Measurements from ENCODE around the gene CASK.
A peak's percentile ranks its signal among the peaks of the same experiment; 100 is the strongest.

Gene CASK

DNA sequence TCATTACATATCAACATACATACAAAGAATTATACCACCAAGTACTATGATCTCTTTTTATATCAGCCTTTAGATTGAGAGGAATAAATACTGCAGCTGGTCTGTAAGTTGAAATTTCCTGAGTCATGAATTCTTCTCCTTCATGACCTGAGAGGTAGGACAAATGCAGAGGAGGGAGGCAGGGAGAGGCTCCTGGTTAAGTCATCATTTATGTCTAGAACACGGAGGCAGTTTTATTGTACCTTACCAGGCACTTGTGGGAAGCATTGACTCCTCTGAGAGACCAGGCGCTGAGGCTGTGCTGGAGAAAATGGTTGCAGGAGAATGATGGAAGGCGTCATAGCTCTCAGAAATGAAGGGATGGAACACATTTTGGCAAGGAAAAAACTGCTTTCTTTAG lies 12.5 kb upstream of the CASK start:
- Histone ChIP-seq H3K4me3 (ENCODE audit: low read depth, low read length) (no peak overlapping the region), H3K4me1 (ENCODE audit: control insufficient read depth, insufficient read depth, low read length, unreplicated experiment) (no peaks in the 10 kb centered on the region), H2AFZ (ENCODE audit: low read length, unreplicated experiment) (no peak overlapping the region), H3K27ac (ENCODE audit: low read depth, low read length) (no peak overlapping the region), H3K36me3 (ENCODE audit: insufficient read depth, low read length) (no peaks in the 10 kb centered on the region), H3K79me2 (ENCODE audit: control insufficient read depth, insufficient read depth, low read length, unreplicated experiment) (no peaks in the 10 kb centered on the region), H3K27me3 (ENCODE audit: insufficient read depth, low read length) (peaks cover 1% of the 10 kb centered on the region; the same call in 1 of the 2 replicates)

GRCh38 chrX:41933546-41933945 lies 10.2 kb upstream of the CASK start:
- H2AFZ ChIP-seq (ENCODE audit: low read length, unreplicated experiment) = no peak overlapping the region
- H3K79me2 ChIP-seq (ENCODE audit: control insufficient read depth, insufficient read depth, low read length, unreplicated experiment) = no peaks in the 10 kb centered on the region
- H3K4me3 ChIP-seq (ENCODE audit: low read depth, low read length) = no peak overlapping the region
- H3K27me3 ChIP-seq (ENCODE audit: insufficient read depth, low read length) = peaks cover 10% of the 10 kb centered on the region; the same call in 1 of the 2 replicates
- no peaks in the 10 kb centered on the region for H3K36me3 ChIP-seq (ENCODE audit: insufficient read depth, low read length)
- H3K27ac ChIP-seq (ENCODE audit: low read depth, low read length) = no peak overlapping the region
- H3K4me1 ChIP-seq (ENCODE audit: control insufficient read depth, insufficient read depth, low read length, unreplicated experiment) = no peaks in the 10 kb centered on the region

DNA sequence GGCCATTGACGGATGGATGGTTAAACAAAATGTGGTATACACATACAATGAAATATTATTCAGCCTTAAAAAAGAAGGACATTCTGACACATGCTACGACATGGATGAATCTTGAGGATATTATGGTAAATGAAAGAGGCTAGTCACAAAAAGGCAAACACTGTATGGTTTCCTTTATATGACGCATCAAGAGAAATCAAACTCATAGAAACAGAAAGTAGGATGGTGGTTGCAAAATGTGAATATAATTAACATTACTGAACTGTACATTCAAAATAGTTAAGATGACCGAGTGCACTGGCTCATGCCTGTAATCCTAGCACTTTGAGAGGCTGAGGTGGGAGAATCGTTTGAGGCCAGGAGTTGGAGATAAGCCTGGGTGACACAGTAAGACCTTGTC lies 9.5 kb upstream of the CASK start:
- peaks cover 13% of the 10 kb centered on the region; the same call in 1 of the 2 replicates for H3K27me3 ChIP-seq (ENCODE audit: insufficient read depth, low read length)
- no peak overlapping the region for H3K4me3 ChIP-seq (ENCODE audit: low read depth, low read length)
- H2AFZ ChIP-seq (ENCODE audit: low read length, unreplicated experiment) = no peak overlapping the region
- no peaks in the 10 kb centered on the region for H3K36me3 ChIP-seq (ENCODE audit: insufficient read depth, low read length)
- no peak overlapping the region for H3K27ac ChIP-seq (ENCODE audit: low read depth, low read length)
- H3K4me1 ChIP-seq (ENCODE audit: control insufficient read depth, insufficient read depth, low read length, unreplicated experiment) = no peaks in the 10 kb centered on the region
- no peaks in the 10 kb centered on the region for H3K79me2 ChIP-seq (ENCODE audit: control insufficient read depth, insufficient read depth, low read length, unreplicated experiment)

DNA sequence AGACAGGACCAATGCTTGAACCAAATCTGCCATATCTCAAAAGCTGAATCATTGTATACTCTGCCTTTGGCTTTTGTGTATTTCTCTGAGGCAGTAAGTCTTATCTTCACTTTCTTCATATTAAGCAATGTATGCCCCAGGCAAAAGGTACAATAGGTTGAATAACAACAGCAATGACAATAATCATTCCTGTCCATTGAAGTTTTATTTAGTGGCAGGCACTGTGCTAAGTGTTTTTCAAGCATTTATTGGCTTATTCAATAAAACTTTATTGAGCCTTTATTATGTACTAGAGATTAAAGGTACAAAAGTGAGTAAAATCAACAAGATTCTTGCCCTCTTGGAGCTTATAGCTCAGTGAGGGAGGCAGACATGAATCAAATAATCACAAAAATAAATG lies 8.2 kb upstream of the CASK start:
- Histone ChIP-seq H3K27me3 (ENCODE audit: insufficient read depth, low read length) (peaks cover 13% of the 10 kb centered on the region; the same call in 1 of the 2 replicates), H3K4me3 (ENCODE audit: low read depth, low read length) (no peak overlapping the region), H2AFZ (ENCODE audit: low read length, unreplicated experiment) (no peak overlapping the region), H3K79me2 (ENCODE audit: control insufficient read depth, insufficient read depth, low read length, unreplicated experiment) (no peaks in the 10 kb centered on the region), H3K27ac (ENCODE audit: low read depth, low read length) (no peak overlapping the region), H3K4me1 (ENCODE audit: control insufficient read depth, insufficient read depth, low read length, unreplicated experiment) (no peaks in the 10 kb centered on the region), H3K36me3 (ENCODE audit: insufficient read depth, low read length) (no peaks in the 10 kb centered on the region)

DNA sequence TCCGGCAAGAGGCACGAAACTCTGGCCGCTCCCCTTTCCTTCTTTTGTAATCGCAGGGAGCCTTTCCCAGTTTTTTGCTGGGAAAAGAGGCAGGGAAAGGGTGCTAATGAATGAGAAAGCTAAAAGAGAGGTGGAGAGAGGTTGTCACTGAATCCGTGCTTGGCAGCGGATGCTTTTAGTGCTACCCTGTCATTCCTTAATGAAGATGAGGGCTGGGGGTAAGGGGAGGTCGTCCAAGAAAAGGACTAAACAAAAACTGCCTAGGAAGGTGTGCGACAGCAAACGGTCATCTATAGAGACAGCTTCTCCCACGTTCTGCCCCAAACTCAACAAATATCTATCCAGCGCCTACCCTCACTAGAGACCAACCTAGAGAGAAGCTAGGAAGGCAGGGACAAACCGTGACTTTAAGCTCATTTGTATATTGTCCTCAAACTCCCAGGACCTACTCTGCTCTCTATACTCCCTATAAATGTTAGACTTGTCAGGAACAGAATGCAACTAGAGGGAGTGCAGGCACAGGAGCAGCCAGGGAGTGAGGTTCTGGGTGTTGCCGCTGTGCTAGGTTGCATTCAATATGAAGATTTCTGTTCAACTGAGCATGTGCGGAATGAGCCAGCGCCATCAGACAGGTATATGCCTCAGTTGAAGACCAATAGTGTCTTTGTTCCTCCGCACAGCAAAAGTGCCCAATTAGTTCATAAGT lies 777 bp upstream of the CASK start:
- H3K79me2 ChIP-seq (ENCODE audit: control insufficient read depth, insufficient read depth, low read length, unreplicated experiment) = peaks cover 32% of the 10 kb centered on the region
- 0 out of 2 replicates have a peak, but pooled peaks cover 5% of the 10 kb centered on the region for H3K27me3 ChIP-seq (ENCODE audit: insufficient read depth, low read length)
- peak overlapping the region; percentile 69 for H2AFZ ChIP-seq (ENCODE audit: low read length, unreplicated experiment)
- peak overlapping the region; percentile 93 for H3K4me3 ChIP-seq (ENCODE audit: low read depth, low read length)
- H3K4me1 ChIP-seq (ENCODE audit: control insufficient read depth, insufficient read depth, low read length, unreplicated experiment) = no peaks in the 10 kb centered on the region
- no peaks in the 10 kb centered on the region for H3K36me3 ChIP-seq (ENCODE audit: insufficient read depth, low read length)
- no peak overlapping the region for H3K27ac ChIP-seq (ENCODE audit: low read depth, low read length)

GRCh38 chrX:41922431-41923151 lies 763 bp downstream of the CASK start:
- no peaks in the 10 kb centered on the region for H3K4me1 ChIP-seq (ENCODE audit: control insufficient read depth, insufficient read depth, low read length, unreplicated experiment)
- peak overlapping the region; percentile 93 for H3K4me3 ChIP-seq (ENCODE audit: low read depth, low read length)
- no peaks in the 10 kb centered on the region for H3K36me3 ChIP-seq (ENCODE audit: insufficient read depth, low read length)
- no peak overlapping the region for H3K27ac ChIP-seq (ENCODE audit: low read depth, low read length)
- H2AFZ ChIP-seq (ENCODE audit: low read length, unreplicated experiment) = peak overlapping the region; percentile 4
- peaks cover 47% of the 10 kb centered on the region for H3K79me2 ChIP-seq (ENCODE audit: control insufficient read depth, insufficient read depth, low read length, unreplicated experiment)
- no peaks in the 10 kb centered on the region for H3K27me3 ChIP-seq (ENCODE audit: insufficient read depth, low read length)

DNA sequence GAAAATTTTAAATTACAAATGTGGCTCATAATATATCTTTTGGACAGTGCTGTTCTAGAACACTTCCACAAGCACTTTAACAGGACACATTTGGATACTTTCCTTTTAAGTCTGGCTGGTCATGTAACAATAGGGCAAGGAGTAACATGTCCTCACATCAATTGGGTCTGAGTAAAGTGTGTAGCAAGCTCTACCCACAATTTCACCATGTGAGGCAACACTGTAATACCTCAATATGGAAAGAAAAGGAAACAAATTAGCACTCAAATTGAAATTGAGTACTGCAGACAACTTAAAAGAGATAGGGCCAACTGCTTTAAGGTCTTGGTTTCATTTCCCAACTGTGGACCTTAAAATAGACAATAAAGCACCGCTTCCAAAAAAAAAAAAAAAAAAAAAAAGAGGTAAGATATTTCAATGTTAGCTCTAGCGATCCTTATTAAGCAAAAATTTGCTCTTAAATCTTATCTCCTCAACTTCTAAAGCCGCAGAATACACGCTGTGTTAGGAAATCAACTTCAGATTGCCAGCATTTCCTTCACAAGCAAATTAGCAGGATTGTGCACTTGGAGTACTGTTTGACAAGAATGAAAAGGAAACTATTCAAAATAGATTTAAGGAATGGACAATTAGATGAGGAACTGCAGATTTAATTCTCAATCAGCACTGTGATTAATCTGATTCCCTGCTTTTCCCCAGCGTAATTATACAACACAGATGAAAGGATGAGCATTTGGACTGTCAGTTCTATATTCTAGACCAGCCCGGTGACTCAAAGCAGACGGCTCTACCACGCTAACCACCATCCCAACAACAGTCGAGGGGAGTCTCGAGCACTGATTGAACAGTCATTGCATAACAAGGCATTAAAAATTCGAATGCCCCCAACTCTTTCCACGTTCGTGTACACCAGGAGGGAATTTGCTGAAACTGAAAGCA lies 1.6 kb downstream of the CASK start:
- Histone ChIP-seq H3K4me1 (ENCODE audit: control insufficient read depth, insufficient read depth, low read length, unreplicated experiment) (no peaks in the 10 kb centered on the region), H3K36me3 (ENCODE audit: insufficient read depth, low read length) (no peaks in the 10 kb centered on the region), H3K79me2 (ENCODE audit: control insufficient read depth, insufficient read depth, low read length, unreplicated experiment) (peaks cover 51% of the 10 kb centered on the region), H3K4me3 (ENCODE audit: low read depth, low read length) (peak overlapping the region; percentile 93), H3K27ac (ENCODE audit: low read depth, low read length) (peak overlapping the region; percentile 16), H2AFZ (ENCODE audit: low read length, unreplicated experiment) (no peak overlapping the region), H3K27me3 (ENCODE audit: insufficient read depth, low read length) (no peaks in the 10 kb centered on the region)

DNA sequence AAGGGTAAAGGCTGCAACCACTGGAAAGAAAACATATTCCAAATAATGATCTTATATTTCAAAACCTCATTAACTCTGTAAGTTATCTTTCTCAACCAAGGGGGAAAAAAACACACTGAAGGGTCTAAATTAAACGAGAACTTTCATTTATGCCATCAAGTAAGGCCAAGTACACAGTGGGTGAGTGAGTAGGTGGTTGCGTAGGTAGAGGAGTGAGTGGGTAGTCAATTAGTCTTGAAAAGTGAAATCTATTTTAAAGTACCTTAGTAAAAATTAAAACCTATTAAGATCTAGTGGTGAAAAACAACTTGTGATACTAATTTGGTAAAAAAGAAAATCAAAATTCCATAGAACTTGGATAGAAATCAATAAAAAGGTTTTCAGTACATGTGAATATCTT lies 3.5 kb downstream of the CASK start:
- no peaks in the 10 kb centered on the region for H3K4me1 ChIP-seq (ENCODE audit: control insufficient read depth, insufficient read depth, low read length, unreplicated experiment)
- H3K4me3 ChIP-seq (ENCODE audit: low read depth, low read length) = no peak overlapping the region
- H3K27me3 ChIP-seq (ENCODE audit: insufficient read depth, low read length) = no peaks in the 10 kb centered on the region
- no peaks in the 10 kb centered on the region for H3K36me3 ChIP-seq (ENCODE audit: insufficient read depth, low read length)
- H2AFZ ChIP-seq (ENCODE audit: low read length, unreplicated experiment) = no peak overlapping the region
- no peak overlapping the region for H3K27ac ChIP-seq (ENCODE audit: low read depth, low read length)
- peaks cover 54% of the 10 kb centered on the region for H3K79me2 ChIP-seq (ENCODE audit: control insufficient read depth, insufficient read depth, low read length, unreplicated experiment)

- Histone ChIP-seq H3K27me3 (ENCODE audit: insufficient read depth, low read length) (no peaks in the 10 kb centered on the region), H3K4me1 (ENCODE audit: control insufficient read depth, insufficient read depth, low read length, unreplicated experiment) (no peaks in the 10 kb centered on the region), H3K36me3 (ENCODE audit: insufficient read depth, low read length) (no peaks in the 10 kb centered on the region), H2AFZ (ENCODE audit: low read length, unreplicated experiment) (no peak overlapping the region), H3K27ac (ENCODE audit: low read depth, low read length) (no peak overlapping the region), H3K4me3 (ENCODE audit: low read depth, low read length) (no peak overlapping the region), H3K79me2 (ENCODE audit: control insufficient read depth, insufficient read depth, low read length, unreplicated experiment) (peaks cover 55% of the 10 kb centered on the region)
Observed at GRCh38 chrX:41917517-41917916, 5.8 kb downstream of the CASK start.

DNA sequence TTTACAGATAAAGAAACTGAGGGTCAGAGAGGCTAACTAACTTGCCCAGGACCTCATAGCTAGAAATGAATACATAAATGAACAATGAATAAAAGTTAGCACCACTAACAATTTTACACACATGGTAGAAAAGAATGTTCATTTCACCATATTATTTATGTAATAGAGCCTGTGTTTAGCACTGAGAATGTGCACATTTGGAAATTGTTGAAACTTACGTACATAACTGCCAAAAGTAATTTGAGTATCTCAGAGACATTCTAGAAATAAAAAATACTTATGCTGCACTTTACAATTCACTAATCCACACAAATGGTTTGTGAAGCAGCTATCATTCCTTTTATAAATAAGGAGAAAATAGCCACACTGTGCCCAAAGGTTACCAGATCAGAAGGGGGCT lies 9.9 kb downstream of the CASK start:
- Histone ChIP-seq H3K4me3 (ENCODE audit: low read depth, low read length) (no peak overlapping the region), H3K79me2 (ENCODE audit: control insufficient read depth, insufficient read depth, low read length, unreplicated experiment) (peaks cover 20% of the 10 kb centered on the region), H3K36me3 (ENCODE audit: insufficient read depth, low read length) (no peaks in the 10 kb centered on the region), H2AFZ (ENCODE audit: low read length, unreplicated experiment) (no peak overlapping the region), H3K27ac (ENCODE audit: low read depth, low read length) (no peak overlapping the region), H3K27me3 (ENCODE audit: insufficient read depth, low read length) (no peaks in the 10 kb centered on the region), H3K4me1 (ENCODE audit: control insufficient read depth, insufficient read depth, low read length, unreplicated experiment) (no peaks in the 10 kb centered on the region)

All from ACC112 (cell line).